ENCODE data around the gene EXTL2. TPM values are rescaled to one million over a fixed set of nuclear protein-coding genes. Genes with fewer than 3 reads are reported as not detected.
A peak's percentile ranks its signal among the peaks of the same experiment; 100 is the strongest.

Gene EXTL2
- total RNA-seq, 2 donors from 2014 or later = 4.8 to 7.2 TPM

GRCh38 chr1:100927276-100927675 is 32.6 kb upstream of the EXTL2 start:
- H3K9ac ChIP-seq (ENCODE audit: low read depth in 2 of 2, low read length in 2 of 2) = no peak overlapping the region
- no peak overlapping the region for H3K27ac ChIP-seq
- no peak for TF ChIP-seq CTCF (IDR thresholded peaks at IDR 0.05)
- no peaks in the 10 kb centered on the region for H3K27me3 ChIP-seq
- no peak for DNase-seq
- H3K4me3 ChIP-seq = no peak overlapping the region
- no peaks in the 10 kb centered on the region for H3K9me3 ChIP-seq
- no peaks in the 10 kb centered on the region for H3K36me3 ChIP-seq
- intact Hi-C loops (cut with DNase I) = loop anchor here (5.0 to 10.0 kb wide), 2 partner anchors 108 to 315 kb away; no protein-coding TSS in a partner anchor
- no peaks in the 10 kb centered on the region for H3K4me1 ChIP-seq

DNA sequence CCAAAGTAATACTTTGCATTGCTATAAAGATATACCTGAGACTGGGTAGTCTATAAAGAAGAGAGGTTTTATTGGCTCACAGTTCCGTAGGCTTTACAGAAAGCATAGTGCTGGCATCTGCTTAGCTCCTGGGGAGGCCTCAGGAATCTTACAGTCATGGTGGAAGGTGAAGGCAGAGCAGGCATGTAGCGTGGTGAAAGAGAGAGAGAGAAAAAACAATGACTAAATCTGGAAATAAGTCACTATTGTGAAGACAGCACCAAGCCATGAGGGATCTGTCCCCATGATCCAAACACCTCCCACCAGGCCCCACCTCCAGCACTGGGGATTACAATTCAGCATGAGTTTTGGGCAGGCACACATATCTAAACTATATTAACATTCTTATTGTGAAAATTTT is 31.6 kb upstream of the EXTL2 start:
- Histone ChIP-seq H3K27ac (no peak overlapping the region), H3K4me3 (no peak overlapping the region), H3K9me3 (no peaks in the 10 kb centered on the region), H3K27me3 (no peaks in the 10 kb centered on the region), H3K9ac (ENCODE audit: low read depth in 2 of 2, low read length in 2 of 2) (no peak overlapping the region), H3K36me3 (no peaks in the 10 kb centered on the region), H3K4me1 (no peaks in the 10 kb centered on the region)
- no peak for DNase-seq
- intact Hi-C loops (cut with DNase I) = loop anchor here (5.0 to 10.0 kb wide), 2 partner anchors 109 to 316 kb away; no protein-coding TSS in a partner anchor
- no peak for TF ChIP-seq CTCF (IDR thresholded peaks at IDR 0.05)

- Histone ChIP-seq H3K27ac (no peak overlapping the region), H3K27me3 (no peaks in the 10 kb centered on the region), H3K4me3 (no peak overlapping the region), H3K9me3 (no peaks in the 10 kb centered on the region), H3K4me1 (no peaks in the 10 kb centered on the region), H3K36me3 (no peaks in the 10 kb centered on the region), H3K9ac (ENCODE audit: low read depth in 2 of 2, low read length in 2 of 2) (no peak overlapping the region)
- TF ChIP-seq CTCF (IDR thresholded peaks at IDR 0.05) = no peak
- intact Hi-C loops (cut with DNase I) = loop anchor here (5.0 to 10.0 kb wide), 3 partner anchors 110 to 362 kb away; no protein-coding TSS in a partner anchor
- DNase-seq = no peak
Observed at GRCh38 chr1:100924991-100925390, 30.3 kb upstream of the EXTL2 start.

DNA sequence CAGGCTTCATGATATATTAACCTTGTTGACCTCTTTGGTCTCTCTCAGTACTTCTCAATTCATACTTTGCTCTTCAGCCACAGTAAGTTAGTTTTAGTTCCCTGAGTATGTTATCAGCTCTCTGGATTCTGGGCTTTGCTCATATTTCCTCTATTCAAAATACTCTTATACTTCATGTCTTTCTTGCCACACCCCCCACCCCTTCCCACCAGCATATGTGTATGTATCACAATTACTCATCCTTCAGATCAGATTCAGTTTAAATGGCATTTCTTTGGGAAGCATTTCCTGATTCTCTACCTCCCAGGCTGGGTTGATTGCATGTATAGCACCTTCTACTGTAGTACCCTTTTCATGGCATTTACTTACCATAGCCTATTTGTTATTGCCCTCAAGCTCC is 29.6 kb upstream of the EXTL2 start:
- H3K9me3 ChIP-seq = no peaks in the 10 kb centered on the region
- H3K27ac ChIP-seq = no peak overlapping the region
- no peak overlapping the region for H3K9ac ChIP-seq (ENCODE audit: low read depth in 2 of 2, low read length in 2 of 2)
- no peak overlapping the region for H3K4me3 ChIP-seq
- no peak for DNase-seq
- intact Hi-C loops (cut with DNase I) = loop anchor here (5.0 to 10.0 kb wide), 2 partner anchors 111 to 363 kb away; no protein-coding TSS in a partner anchor
- no peak for TF ChIP-seq CTCF (IDR thresholded peaks at IDR 0.05)
- H3K27me3 ChIP-seq = no peaks in the 10 kb centered on the region
- H3K4me1 ChIP-seq = no peaks in the 10 kb centered on the region
- H3K36me3 ChIP-seq = no peaks in the 10 kb centered on the region

DNA sequence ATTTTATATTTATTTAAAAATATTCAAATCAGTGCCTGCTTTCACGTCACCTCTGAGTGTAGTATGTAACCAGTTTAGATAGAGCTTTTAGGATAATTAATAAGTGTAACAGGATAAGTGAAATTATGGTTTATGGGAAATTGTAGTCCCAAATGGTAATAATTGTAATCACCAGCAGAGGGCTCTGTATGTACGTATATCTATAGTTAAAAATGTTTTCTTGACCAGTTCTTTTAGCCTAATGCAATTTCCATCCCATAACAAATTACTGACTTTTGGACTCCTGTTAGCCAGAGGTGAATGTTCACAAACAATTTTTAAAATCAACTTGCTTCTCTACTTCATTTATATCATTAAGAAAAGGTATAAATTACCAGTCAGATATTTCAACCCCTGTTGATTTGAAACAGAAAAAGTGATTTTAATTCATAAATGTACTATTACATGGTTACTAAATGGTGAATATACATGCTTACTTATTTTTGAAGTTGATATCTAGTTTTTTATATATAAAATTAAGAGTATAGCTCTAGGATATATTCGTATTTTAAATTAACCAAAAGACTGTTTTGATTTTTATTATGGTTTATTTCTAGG is 26.6 kb upstream of the EXTL2 start:
- no peak overlapping the region for H3K27ac ChIP-seq
- H3K4me1 ChIP-seq = no peaks in the 10 kb centered on the region
- H3K27me3 ChIP-seq = no peaks in the 10 kb centered on the region
- no peaks in the 10 kb centered on the region for H3K36me3 ChIP-seq
- H3K9ac ChIP-seq (ENCODE audit: low read depth in 2 of 2, low read length in 2 of 2) = no peak overlapping the region
- intact Hi-C loops (cut with DNase I) = loop anchor here (5.0 to 10.0 kb wide), 2 partner anchors 114 to 366 kb away; no protein-coding TSS in a partner anchor
- no peak overlapping the region for H3K4me3 ChIP-seq
- no peaks in the 10 kb centered on the region for H3K9me3 ChIP-seq
- no peak for DNase-seq
- peak; percentile 71 for TF ChIP-seq CTCF (IDR thresholded peaks at IDR 0.05)

Data from colonic mucosa (tissue), 4 donors.